ENCODE results near the gene PBX1. TPM values are rescaled to one million over a fixed set of nuclear protein-coding genes. Genes with fewer than 3 reads are reported as not detected.

PBX1 gene
- total RNA-seq, 8 experiments from 2014 or later, result 27.8 to 268 (median 147) TPM

GRCh38 chr1:164780863-164781262 lies 221.9 kb downstream of the PBX1 start:
- Histone ChIP-seq H3K27ac (peak overlapping the region; percentile 36 to 45), H3K4me3 (no peak overlapping the region), H3K4me1 (replicated peaks in 1 of 2) (peaks cover 49 to 59% of the 10 kb centered on the region in 2 donors)
- peak in 7 of 8 experiments; percentile 93 to 99 (median 97) for ATAC-seq (replicated peaks in 6 of 8)
- WGBS, 10 experiments, result 20 to 83% (median 53%) methylated on average over 1 to 8 of the region's 8 CpGs; no CpG with 5 or more reads in 1 of the 10 experiments
- in situ Hi-C loops (cut with MboI; ENCODE audit: low pct_unique_long_range_greater_than_20kb in 2 of 9, low sequenced_read_pairs in 9 of 9, unreplicated experiment in 9 of 9), result loop anchor here in 7 of 9 experiments (25.0 kb wide), 7 partner anchors 144 to 1419 kb away; no protein-coding TSS in a partner anchor

GRCh38 chr1:164781972-164782371 lies 223.0 kb downstream of the PBX1 start:
- 83 to 100% (median 93%) methylated on average over 1 of the region's 1 CpG; no CpG with 5 or more reads in 6 of the 10 experiments for WGBS, 10 experiments
- in situ Hi-C loops (cut with MboI; ENCODE audit: low pct_unique_long_range_greater_than_20kb in 2 of 9, low sequenced_read_pairs in 9 of 9, unreplicated experiment in 9 of 9), result loop anchor here in 7 of 9 experiments (25.0 kb wide), 7 partner anchors 145 to 1420 kb away; no protein-coding TSS in a partner anchor
- ATAC-seq (replicated peaks in 6 of 8), result no peak
- H3K27ac ChIP-seq, result no peak overlapping the region
- H3K4me3 ChIP-seq, result no peak overlapping the region
- peaks cover 53 to 59% of the 10 kb centered on the region in 2 donors for H3K4me1 ChIP-seq (replicated peaks in 1 of 2)

DNA sequence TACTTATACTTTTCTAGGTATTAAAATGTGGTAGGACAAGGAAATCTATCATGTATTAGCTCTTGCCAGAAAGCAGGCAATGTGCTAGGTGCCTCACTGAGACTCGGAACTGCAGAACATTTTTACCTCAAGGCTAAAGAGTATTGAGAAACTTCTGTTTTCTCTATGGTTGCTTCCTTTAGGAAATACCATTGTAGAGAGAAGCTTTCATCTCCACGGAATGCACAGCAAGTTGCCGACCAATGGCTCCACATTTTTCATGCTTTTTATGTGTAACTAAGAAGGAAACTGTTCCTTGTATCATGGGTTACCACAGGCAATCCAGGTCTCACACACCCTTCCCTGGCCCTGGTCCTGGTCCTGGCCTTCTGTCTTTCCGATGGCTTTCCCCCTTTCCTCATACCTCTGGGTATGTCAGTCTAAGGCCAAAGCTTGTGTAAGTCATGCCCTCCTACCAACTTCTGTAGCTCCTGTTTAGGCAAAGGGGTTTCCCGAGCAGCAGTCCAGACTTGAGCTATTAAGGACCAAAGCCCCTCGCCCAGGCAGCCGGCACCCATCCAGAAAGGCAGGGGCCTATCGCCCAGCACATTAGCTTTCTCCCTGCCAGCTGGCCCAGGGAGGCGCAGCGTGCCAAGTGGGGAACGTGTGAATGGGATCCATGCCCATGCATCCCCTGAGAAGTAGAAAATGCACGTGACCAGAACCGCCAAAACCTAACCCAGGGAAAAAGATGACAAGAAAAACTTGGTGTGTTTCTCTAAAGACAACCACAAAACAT lies 225.0 kb downstream of the PBX1 start:
- WGBS, 10 experiments, result 82 to 100% (median 93%) methylated on average over 2 to 13 of the region's 13 CpGs; no CpG with 5 or more reads in 1 of the 10 experiments
- Histone ChIP-seq H3K4me3 (no peak overlapping the region), H3K4me1 (replicated peaks in 1 of 2) (peaks cover 61 to 75% of the 10 kb centered on the region in 2 donors), H3K27ac (no peak overlapping the region)
- in situ Hi-C loops (cut with MboI; ENCODE audit: low pct_unique_long_range_greater_than_20kb in 2 of 9, low sequenced_read_pairs in 9 of 9, unreplicated experiment in 9 of 9), result loop anchor here in 7 of 9 experiments (25.0 kb wide), 7 partner anchors 147 to 1422 kb away; no protein-coding TSS in a partner anchor
- ATAC-seq (replicated peaks in 6 of 8), result no peak

- Histone ChIP-seq H3K4me1 (replicated peaks in 1 of 2) (peaks cover 51 to 75% of the 10 kb centered on the region in 2 donors), H3K27ac (no peak overlapping the region), H3K4me3 (no peak overlapping the region)
- 84 to 100% (median 96%) methylated on average over 1 to 6 of the region's 6 CpGs; no CpG with 5 or more reads in 1 of the 10 experiments for WGBS, 10 experiments
- in situ Hi-C loops (cut with MboI; ENCODE audit: low pct_unique_long_range_greater_than_20kb in 2 of 9, low sequenced_read_pairs in 9 of 9, unreplicated experiment in 9 of 9), result loop anchor here in 7 of 9 experiments (25.0 kb wide), 7 partner anchors 148 to 1423 kb away; no protein-coding TSS in a partner anchor
- no peak for ATAC-seq (replicated peaks in 6 of 8)
Measured at GRCh38 chr1:164784960-164785359, 226.0 kb downstream of the PBX1 start.

- ATAC-seq (replicated peaks in 6 of 8), result no peak
- in situ Hi-C loops (cut with MboI; ENCODE audit: low pct_unique_long_range_greater_than_20kb in 2 of 9, low sequenced_read_pairs in 9 of 9, unreplicated experiment in 9 of 9), result loop anchor here in 7 of 9 experiments (25.0 kb wide), 7 partner anchors 149 to 1424 kb away; no protein-coding TSS in a partner anchor
- H3K27ac ChIP-seq, result no peak overlapping the region
- peaks cover 41 to 68% of the 10 kb centered on the region in 2 donors for H3K4me1 ChIP-seq (replicated peaks in 1 of 2)
- 85 to 100% (median 93%) methylated on average over 1 to 6 of the region's 6 CpGs; no CpG with 5 or more reads in 2 of the 10 experiments for WGBS, 10 experiments
- H3K4me3 ChIP-seq, result no peak overlapping the region
Measured at GRCh38 chr1:164785841-164786534, 227.0 kb downstream of the PBX1 start.

DNA sequence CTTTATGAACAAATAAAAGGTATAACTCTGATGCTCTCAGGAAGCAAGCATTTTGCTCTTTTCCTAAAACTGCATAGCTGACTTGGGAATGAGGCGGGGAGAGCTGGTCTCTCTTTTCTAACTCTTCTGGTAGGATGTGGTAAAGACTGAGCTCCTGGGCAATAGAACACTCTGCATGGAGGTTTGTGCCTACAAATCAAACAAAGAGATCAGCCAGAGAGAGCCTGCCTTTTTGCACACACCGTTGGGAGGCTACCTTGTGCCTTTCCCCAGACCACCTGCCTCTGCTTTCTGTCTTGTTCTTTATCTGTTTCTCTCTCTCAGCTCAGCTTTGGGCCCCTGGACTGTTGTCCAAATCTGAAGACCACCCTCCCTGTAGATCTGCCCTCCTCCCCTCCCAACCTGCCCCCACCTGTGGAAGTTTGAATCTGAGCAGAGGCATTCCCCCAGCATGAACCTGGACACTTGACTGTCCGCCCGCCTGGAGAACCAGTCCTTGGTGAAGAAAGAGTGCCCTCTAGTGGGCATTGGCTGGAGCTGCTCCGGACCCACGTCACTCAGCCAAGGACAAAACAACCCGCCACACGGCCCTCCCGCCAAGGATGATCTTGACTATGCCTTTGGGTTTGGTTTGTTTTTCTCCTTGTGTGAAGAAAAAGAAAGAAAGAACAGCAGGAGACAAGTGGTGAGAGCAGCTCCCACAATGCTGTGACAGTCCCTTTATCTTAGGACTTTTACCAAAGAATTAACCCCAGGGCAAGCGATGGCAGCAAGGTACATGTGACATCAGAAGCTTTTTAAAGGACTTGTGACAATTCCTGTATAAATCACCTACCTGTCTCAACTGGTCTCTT lies 228.2 kb downstream of the PBX1 start:
- 0 to 90% (median 59%) methylated on average over 1 to 6 of the region's 10 CpGs; no CpG with 5 or more reads in 2 of the 10 experiments for WGBS, 10 experiments
- H3K4me3 ChIP-seq, result no peak overlapping the region
- in situ Hi-C loops (cut with MboI; ENCODE audit: low pct_unique_long_range_greater_than_20kb in 2 of 9, low sequenced_read_pairs in 9 of 9, unreplicated experiment in 9 of 9), result loop anchor here in 7 of 9 experiments (25.0 kb wide), 7 partner anchors 150 to 1425 kb away; no protein-coding TSS in a partner anchor

DNA sequence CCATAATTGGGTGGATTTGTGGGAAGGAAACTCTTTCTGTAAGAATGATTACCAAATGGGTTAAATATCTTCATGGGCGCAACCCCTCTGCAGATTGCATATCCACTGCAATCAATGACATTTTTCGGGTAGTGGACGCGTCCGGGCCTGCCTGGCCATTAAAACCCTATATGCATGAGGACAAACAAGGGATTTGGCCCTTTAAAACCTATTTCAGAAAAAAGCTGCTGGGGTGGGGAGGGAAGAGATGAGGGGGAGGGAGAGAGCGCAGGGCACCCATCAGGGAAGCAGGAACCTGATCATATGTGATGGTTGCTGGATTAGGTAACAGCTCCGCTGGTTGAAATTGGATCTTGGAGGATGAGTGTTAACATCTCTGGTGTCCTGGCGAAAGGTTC lies 228.8 kb downstream of the PBX1 start:
- peak in 3 of 8 experiments; percentile 8 to 24 (median 22) for ATAC-seq (replicated peaks in 6 of 8)
- in situ Hi-C loops (cut with MboI; ENCODE audit: low pct_unique_long_range_greater_than_20kb in 2 of 9, low sequenced_read_pairs in 9 of 9, unreplicated experiment in 9 of 9), result loop anchor here in 7 of 9 experiments (25.0 kb wide), 7 partner anchors 151 to 1426 kb away; no protein-coding TSS in a partner anchor
- H3K4me1 ChIP-seq (replicated peaks in 1 of 2), result peaks cover 30 to 54% of the 10 kb centered on the region in 2 donors
- peak overlapping the region; percentile 9 to 14 for H3K27ac ChIP-seq
- no peak overlapping the region for H3K4me3 ChIP-seq
- 60 to 100% (median 100%) methylated on average over 1 to 7 of the region's 8 CpGs; no CpG with 5 or more reads in 3 of the 10 experiments for WGBS, 10 experiments

More for the DNA sequence above, 228.2 kb downstream of the PBX1 start:
- Histone ChIP-seq H3K4me1 (replicated peaks in 1 of 2) (peaks cover 33 to 60% of the 10 kb centered on the region in 2 donors), H3K27ac (peak overlapping the region; percentile 9 to 14)
- ATAC-seq (replicated peaks in 6 of 8), result peak; percentile 97 to 99 (median 98)

- no peak overlapping the region for H3K4me3 ChIP-seq
- ATAC-seq (replicated peaks in 6 of 8), result no peak
- in situ Hi-C loops (cut with MboI; ENCODE audit: low pct_unique_long_range_greater_than_20kb in 2 of 9, low sequenced_read_pairs in 9 of 9, unreplicated experiment in 9 of 9), result loop anchor here in 7 of 9 experiments (25.0 kb wide), 7 partner anchors 153 to 1428 kb away; no protein-coding TSS in a partner anchor
- WGBS, 10 experiments, result 45 to 95% (median 81%) methylated on average over 2 to 6 of the region's 6 CpGs
- no peak overlapping the region for H3K27ac ChIP-seq
- H3K4me1 ChIP-seq (replicated peaks in 1 of 2), result peaks cover 30 to 52% of the 10 kb centered on the region in 2 donors
Measured at GRCh38 chr1:164790081-164790480, 231.1 kb downstream of the PBX1 start.

- Histone ChIP-seq H3K4me1 (replicated peaks in 1 of 2) (peaks cover 13 to 33% of the 10 kb centered on the region in 2 donors), H3K4me3 (no peak overlapping the region), H3K27ac (no peak overlapping the region)
- whole genome bisulfite sequencing, 10 experiments, result 91 to 100% (median 98%) methylated on average over 1 to 18 of the region's 21 CpGs; no CpG with 5 or more reads in 1 of the 10 experiments
- ATAC-seq (replicated peaks in 6 of 8), result no peak
- in situ Hi-C loops (cut with MboI; ENCODE audit: low pct_unique_long_range_greater_than_20kb in 2 of 9, low sequenced_read_pairs in 9 of 9, unreplicated experiment in 9 of 9), result loop anchor here in 7 of 9 experiments (25.0 kb wide), 7 partner anchors 155 to 1430 kb away; no protein-coding TSS in a partner anchor
Measured at GRCh38 chr1:164792410-164793004, 233.5 kb downstream of the PBX1 start.

GRCh38 chr1:164794356-164794755 lies 235.4 kb downstream of the PBX1 start:
- peak in 7 of 8 experiments; percentile 60 to 99 (median 81) for ATAC-seq (replicated peaks in 6 of 8)
- Histone ChIP-seq H3K4me3 (no peak overlapping the region), H3K4me1 (replicated peaks in 1 of 2) (peaks cover 4 to 14% of the 10 kb centered on the region in 2 donors), H3K27ac (no peak overlapping the region)
- in situ Hi-C loops (cut with MboI; ENCODE audit: low pct_unique_long_range_greater_than_20kb in 2 of 9, low sequenced_read_pairs in 9 of 9, unreplicated experiment in 9 of 9), result loop anchor here in 7 of 9 experiments (25.0 kb wide), 7 partner anchors 157 to 1432 kb away; no protein-coding TSS in a partner anchor
- WGBS, 10 experiments, result 8 to 95% (median 66%) methylated on average over 1 to 2 of the region's 2 CpGs; no CpG with 5 or more reads in 4 of the 10 experiments

DNA sequence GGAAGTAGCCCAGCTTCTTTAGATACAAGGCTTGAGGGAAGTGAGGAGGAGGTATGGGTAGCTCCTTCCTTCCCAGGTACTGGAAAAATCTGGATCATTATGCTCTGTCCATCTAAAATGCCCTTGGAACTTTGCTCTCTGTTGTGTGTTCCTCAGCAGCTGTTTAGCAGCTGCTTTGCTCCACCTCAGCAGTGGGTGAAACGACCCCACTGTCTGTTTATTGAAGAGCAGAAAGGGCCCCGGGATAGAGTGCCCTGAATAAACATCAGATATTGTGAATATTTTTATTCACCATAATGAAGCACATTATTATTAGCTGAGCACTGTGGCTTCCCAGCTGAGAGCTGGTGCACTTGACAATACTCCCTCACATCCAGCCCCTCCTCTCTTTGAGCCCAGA lies 237.9 kb downstream of the PBX1 start:
- H3K4me3 ChIP-seq, result no peak overlapping the region
- no peaks in the 10 kb centered on the region for H3K4me1 ChIP-seq (replicated peaks in 1 of 2)
- in situ Hi-C loops (cut with MboI; ENCODE audit: low pct_unique_long_range_greater_than_20kb in 2 of 9, low sequenced_read_pairs in 9 of 9, unreplicated experiment in 9 of 9), result loop anchor here in 7 of 9 experiments (25.0 kb wide), 7 partner anchors 160 to 1435 kb away; no protein-coding TSS in a partner anchor
- no peak for ATAC-seq (replicated peaks in 6 of 8)
- H3K27ac ChIP-seq, result no peak overlapping the region
- WGBS, 10 experiments, result 0 to 76% (median 67%) methylated on average over 1 to 2 of the region's 2 CpGs; no CpG with 5 or more reads in 5 of the 10 experiments
